ENCODE measurements around the gene KRT79.
"Not testable (repeated sequence)": the region's sequence is repeated elsewhere in the genome, so short reads cannot be mapped to it uniquely, and the experiment has no call there.

The KRT79 gene

DNA sequence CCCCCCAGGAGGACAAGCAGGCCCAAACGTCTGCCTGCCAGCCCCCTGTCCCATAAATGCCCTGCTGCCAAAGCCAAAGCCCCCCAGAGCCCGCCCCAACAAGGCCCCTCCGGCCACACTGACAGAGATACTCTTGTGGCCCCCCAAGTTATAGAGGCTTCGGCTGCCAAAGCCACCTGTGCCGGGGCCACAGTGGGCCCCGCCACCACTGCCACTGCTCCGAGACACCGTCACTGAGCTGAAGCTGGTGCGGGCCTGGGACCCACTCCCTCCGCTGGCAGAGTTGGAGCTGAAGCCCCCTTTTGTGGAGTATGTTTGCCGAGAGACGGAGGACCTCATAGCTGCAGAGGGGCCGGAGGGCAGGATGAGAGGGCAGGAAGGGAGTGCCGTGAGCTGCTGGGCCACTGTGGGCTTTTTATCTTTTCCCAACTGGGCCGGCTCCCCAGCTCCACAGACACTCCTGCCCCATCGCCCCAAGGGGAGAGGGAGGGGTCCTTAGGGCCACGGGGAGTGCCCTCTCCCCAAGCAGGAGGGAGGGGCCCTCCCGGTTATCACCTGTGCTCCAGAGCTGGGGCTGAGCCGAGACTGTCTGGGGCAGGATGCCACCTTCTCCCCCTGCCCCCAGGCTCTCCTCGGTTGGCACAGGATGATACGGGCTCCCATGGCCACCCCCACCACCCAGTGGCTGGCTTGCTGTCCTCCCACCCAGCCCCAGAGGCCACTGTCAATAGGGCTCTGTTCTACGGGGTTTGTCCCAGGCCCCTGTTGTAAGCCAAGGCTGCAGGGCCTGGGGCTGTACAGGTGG is at the start of gene KRT79:
TSS of gene KRT79 (minus strand) at position 390 of the 805 bp plus-strand sequence. CDS start at position 339, 51 bp downstream.
- DNase-seq, result no peak

DNA sequence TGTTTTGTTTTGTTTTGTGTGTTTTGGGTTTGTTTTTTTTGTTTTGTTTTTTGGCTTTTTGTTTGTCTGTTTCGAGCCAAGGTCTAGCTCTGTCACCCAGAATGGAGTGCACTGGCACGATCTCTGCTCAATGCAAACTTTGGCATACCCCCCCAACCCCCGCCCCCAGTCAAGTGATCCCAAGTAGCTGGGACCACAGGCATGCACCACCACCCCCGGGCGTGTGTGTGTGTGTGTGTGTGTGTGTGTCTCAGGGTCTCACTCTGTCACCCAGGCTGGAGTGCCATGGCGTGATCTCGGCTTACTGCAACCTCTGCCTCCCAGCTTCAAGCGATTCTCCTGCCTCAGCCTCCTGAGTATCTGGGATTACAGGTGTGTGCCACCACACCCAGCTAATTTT is 46.4 kb upstream of the KRT79 start:
- not testable (repeated sequence) for DNase-seq

GRCh38 chr12:52879394-52880351 is 45.6 kb upstream of the KRT79 start:
- DNase-seq, result peak; percentile 53 to 66

DNA sequence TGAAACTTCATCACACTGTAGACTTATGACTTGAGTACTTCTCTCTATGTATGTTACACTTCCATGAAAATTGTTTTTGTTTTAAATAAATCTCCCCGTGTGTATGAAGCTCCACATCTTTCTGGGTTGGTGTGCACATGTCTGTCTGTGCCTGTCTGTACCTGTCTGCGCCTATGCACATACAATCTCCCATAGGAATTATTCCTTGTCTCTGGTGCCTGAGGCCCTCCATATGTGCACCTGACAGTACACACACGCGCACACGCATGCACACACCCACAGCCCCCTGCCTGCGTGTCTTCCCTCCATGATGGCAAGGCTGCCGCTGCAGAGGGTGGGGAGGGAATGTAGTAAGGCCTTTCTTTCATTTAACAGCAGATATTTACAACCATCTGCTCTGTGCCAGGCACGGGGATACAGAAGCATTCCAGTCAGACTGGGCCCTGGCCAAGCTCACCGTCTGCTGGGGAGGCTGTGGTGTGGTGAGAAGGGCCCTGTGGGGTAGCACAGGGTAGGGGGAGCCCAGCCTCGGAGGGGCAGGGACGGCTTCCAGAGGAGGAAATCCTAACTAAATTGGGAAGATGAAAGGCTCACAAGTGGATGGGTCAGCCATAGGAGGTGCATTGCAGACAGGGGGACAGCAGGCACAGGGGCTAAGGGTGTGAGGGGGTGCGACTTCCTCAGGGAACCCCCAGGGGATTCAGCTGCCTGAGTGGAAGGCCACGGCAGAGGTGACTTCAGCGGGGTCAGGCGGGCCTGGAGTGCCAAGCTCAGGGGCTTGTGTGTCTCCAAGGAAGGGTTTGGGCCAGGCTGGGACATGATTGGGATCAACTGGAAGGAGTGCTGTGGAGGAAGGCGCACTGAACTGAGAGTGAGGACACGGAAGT is 44.6 kb upstream of the KRT79 start:
- no peak for DNase-seq

DNA sequence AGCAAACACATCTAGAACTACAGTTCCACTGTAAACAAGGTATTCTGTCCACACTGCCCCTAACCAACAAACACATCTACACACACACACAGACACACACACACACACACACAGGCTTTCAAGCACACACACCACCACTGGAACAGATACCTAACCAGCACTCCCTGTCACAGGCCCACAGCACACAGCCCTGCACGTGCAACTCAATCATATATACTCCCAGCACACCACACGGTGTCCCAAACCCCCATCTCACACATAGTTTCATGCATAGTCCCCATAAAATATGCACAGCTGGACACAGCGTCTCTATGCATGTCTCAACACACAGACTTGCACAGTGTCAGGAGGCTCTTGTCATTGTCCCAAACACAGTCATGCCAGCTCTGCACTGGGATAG is 43.1 kb upstream of the KRT79 start:
- no peak for DNase-seq

DNA sequence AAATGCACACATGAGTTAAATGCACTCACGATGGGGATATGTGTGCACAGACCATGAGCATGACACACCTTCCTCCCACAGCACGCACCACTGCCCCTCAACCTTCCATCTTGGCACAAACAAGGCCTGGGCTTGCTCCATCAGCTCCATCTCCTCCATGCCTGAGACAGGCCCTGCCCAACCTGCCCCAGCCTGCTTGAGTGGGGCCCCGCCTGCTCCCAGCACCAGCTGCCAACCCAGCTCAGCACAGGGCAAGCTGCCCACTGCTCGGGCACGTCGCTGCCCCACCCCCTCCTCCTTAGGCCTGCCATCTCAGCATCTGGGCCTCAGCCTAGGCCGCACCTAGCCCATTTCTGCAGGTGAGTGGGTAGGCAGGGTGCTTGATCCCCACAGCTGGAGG is 42.3 kb upstream of the KRT79 start:
- no peak for DNase-seq

DNA sequence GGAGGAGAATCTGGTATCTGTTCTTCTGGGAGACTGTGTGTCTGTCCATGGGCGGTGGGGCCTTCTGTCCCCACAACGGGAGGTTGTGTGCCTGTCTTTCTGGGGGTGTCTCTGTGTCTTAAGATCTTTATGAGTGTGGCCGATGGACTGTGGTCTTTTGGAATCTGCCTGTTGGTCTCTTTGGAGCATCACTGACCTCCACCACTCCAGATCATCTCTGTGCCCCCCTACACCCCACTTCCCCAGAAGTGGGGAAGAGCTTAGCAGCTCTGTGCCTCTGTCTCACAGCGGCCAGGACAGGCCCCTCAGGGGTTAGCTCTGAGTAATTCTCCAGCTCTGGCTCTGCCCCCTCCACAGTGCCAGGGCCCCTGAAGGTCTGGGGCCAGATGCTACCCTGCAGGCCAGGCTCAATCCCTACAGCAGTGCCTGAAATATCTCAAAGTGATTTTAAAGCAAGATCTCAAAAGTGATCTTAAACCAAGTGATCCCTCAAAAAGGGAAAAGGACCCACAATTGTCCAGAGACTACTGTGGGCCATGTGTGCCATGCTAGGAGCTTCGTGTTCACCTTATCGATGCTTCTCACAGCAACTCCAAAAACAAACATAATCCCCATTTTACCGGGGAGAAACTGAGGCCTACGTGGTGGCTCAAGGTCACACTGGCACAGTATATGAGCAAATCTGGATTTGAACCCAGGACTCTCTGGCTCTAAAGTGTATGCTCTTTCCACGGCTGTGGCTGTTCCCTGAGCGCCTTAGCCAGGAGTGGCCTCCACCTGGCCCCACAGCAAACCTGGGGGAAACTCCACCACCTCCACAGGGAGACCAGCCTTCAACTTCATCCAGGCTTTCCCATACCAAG is 40.7 kb upstream of the KRT79 start:
- DNase-seq, result no peak

GRCh38 chr12:52873832-52874572 is 39.9 kb upstream of the KRT79 start:
- peak; percentile 57 to 59 for DNase-seq

DNA sequence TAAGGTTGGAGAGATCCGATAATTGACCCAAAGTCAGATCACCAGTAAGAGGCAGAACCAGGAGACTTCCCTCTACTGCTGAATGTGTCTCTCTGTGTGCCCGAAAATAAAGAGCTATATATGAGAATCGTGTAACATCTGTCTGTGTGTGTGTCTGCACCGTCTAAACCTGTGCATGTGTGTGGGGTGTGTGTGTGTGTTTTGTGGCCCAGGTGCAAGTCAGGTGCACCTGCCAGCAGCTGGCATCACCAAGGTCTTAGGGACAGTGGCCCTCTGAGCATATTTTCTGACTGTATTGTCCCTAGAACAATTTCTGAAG is 39.4 kb upstream of the KRT79 start:
- DNase-seq, result no peak

DNA sequence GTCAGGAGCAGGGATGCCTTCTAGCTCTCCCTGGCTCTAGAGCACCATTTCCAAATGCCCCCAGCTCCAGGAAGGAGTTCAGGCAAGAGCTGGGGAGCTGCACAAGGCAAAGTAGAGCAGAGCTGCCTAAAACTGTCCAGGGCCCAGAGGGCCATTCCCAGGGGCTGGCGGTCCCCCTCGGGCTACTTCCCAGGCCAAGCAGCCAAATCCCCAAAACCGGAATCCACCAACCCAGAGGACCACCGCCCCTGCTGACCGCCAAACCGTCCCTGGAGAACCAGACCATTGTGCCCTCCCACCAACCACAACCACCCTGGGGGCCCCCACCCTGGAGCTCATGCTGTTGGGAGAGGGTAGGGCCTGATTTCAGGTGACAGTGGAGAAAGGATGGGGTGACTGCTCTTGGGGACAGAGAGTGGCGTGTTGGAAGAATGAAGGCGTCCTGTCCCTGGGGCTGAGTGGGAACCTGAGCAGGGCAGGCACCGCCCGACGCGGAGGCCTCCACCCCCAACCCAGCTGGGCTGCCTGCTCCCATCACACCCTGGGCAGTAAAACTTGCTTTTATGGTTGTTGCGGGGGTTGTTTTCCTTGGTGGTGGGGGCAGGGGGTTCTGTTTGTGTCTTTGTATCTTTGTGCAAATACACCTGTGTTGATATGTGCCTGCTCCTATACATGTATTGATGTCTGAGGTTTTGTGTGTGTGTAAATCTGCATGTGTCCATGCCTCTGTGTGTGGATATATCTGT is 38.7 kb upstream of the KRT79 start:
- no peak for DNase-seq

- DNase-seq, result no peak
Observed at GRCh38 chr12:52871291-52872039, 37.4 kb upstream of the KRT79 start.

- peak; percentile 62 to 77 for DNase-seq
Observed at GRCh38 chr12:52870361-52871290, 36.5 kb upstream of the KRT79 start.

GRCh38 chr12:52867642-52868041 is 33.5 kb upstream of the KRT79 start:
- peak; percentile 36 to 59 for DNase-seq

GRCh38 chr12:52867152-52867551 is 33.0 kb upstream of the KRT79 start:
- DNase-seq, result no peak

DNA sequence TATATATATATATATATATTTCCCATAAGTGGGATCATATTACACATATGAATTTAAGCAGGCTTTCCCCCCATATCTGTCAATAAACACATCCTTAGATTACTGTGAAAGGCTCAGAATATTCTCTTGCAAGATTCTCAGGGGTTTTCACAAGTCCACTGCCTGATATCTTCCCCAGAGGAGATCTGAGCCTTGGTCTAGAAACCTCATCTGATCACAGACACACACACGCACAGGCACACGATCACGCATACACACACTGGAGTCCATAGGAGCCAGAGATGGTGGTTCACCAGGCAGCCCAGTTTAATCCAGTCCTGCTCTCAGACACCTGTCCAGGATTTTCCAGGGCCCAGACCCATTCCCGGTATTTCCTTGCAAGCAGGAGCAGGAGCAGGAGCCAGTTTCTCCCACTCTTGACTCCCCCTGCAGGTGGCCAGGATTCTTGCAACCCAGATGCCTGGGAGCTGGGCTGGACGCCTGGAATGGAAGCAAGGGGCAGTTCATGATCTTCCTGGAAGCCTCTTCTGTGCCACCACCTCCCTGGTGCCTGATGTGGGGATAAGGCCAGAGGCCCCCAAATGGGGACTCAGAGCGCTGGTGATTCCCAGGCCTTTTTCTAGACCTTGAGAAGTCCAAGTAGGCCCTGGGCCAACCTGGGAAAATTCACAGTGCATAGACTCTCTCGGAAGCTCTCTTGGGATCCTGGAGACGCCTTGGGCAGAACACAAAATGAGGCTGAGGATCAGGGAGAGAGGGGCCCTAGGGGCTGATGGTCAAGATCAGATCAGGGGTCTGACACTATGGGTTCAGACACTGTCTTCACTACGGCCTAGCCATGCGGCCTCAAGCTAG is 31.2 kb upstream of the KRT79 start:
- DNase-seq, result no peak

DNA sequence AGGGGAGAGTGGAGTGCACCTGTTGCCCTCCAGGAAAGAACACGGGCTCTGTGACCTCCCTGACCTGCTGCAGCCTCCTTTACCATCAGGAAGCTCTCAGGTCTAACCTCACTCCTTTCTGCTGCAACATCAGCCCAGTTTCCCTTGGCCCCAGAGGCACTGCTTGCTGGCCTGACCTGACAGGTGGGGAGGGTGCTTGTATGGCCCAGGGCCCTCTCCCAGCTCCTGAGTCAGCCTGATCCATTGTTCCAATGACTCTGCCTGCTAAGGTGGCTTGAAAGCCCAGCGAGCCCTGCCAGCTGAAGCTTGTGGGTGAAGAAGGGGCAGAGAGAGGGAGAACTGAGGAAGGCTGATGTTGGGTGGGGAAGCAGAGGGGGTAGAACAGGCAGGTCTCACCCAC is 27.9 kb upstream of the KRT79 start:
- no peak for DNase-seq

DNA sequence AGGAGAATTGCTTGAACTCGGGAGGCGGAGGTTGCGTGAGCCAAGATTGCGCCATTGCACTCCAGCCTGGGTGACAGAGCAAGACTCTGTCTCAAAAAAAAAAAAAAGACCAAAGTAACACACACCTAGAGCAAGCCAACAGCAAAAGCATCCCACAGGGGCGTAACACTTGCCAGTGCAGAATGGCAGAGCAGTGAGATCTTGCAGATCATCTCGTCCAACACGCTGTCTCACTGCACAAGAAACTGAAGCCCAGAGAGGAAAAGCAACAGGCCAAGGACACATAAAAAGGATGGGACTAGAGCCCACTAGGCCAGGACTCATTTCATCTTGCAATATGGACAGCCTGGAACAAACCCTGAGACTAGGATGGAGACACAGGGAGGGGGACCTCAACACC is 27.4 kb upstream of the KRT79 start:
- DNase-seq, result no peak

All from stimulated activated CD4-positive, alpha-beta T cell treated with anti-CD3 and anti-CD28 coated beads, Interleukin-4, amount 100 ng/mL, for 4 hours (primary cell).